PFSK-1 (cell line): ENCODE results near the gene TCEA2.

Experiments
- FOXP2 ChIP-seq: optimal IDR thresholded peaks from 2 replicates; pipeline ENCODE3; 2011; ENCODE audit warnings: borderline replicate concordance, control low read depth, inconsistent platforms; ENCODE audit not compliant: insufficient read depth; ENCODE audit errors: extremely low read length, extremely low read depth
- POLR2AphosphoS5 ChIP-seq: IDR thresholded peaks from 2 replicates; pipeline ENCODE4 v1.6.1; 2012; ENCODE audit warnings: low read depth, mild to moderate bottlenecking, control low read depth, low read length, moderate library complexity
- REST ChIP-seq, 2 experiments: IDR thresholded peaks; 2 replicates each; pipeline versions ENCODE4 v1.6.1 to v1.8.0; 2011 to 2012; ENCODE audit warnings: low read depth in 2 of 2, low read length in 2 of 2, control low read depth in 1 of 2, inconsistent platforms in 1 of 2, mild to moderate bottlenecking in 1 of 2, moderate library complexity in 1 of 2; ENCODE audit not compliant: insufficient read depth in 1 of 2
- SIN3A ChIP-seq: IDR thresholded peaks from 2 replicates; pipeline ENCODE4 v1.6.1; 2012; ENCODE audit warnings: mild to moderate bottlenecking, low read length, moderate library complexity, borderline replicate concordance; ENCODE audit not compliant: insufficient read depth
- TAF1 ChIP-seq: IDR thresholded peaks from 2 replicates; pipeline ENCODE4 v1.6.1; 2012; ENCODE audit warnings: low read length, control low read depth, borderline replicate concordance; ENCODE audit not compliant: insufficient read depth

Gene TCEA2

GRCh38 chr20:64079273-64080012, 16.4 kb downstream of the TCEA2 start, which contains the start of gene RGS19:
Gene RGS19 (minus strand): TSS chr20:64079518. CDS start chr20:64076886, 2,632 bp downstream.
- TF ChIP-seq SIN3A (no peak), POLR2AphosphoS5 (no peak), TAF1 (no peak), FOXP2 (no peak), REST (IDR thresholded peaks at IDR 0.05; ENCODE audit: insufficient read depth in 1 of 2, low read depth in 2 of 2, low read length in 2 of 2) (no peak)

- TF ChIP-seq FOXP2 (no peak), TAF1 (no peak), REST (IDR thresholded peaks at IDR 0.05; ENCODE audit: insufficient read depth in 1 of 2, low read depth in 2 of 2, low read length in 2 of 2) (no peak), POLR2AphosphoS5 (no peak), SIN3A (no peak)
These were observed 17.2 kb downstream of the TCEA2 start, which contains the start of gene OPRL1 for GRCh38 chr20:64080013-64080812. Gene OPRL1 (plus strand): TSS chr20:64080082. CDS start chr20:64092721, 12,639 bp downstream.

- TF ChIP-seq SIN3A (no peak), POLR2AphosphoS5 (no peak), FOXP2 (no peak), REST (IDR thresholded peaks at IDR 0.05; ENCODE audit: insufficient read depth in 1 of 2, low read depth in 2 of 2, low read length in 2 of 2) (no peak), TAF1 (no peak)
These were observed 18.0 kb downstream of the TCEA2 start for GRCh38 chr20:64080813-64081623.

GRCh38 chr20:64081624-64081964, 18.6 kb downstream of the TCEA2 start:
- TF ChIP-seq SIN3A (no peak), TAF1 (no peak), REST (IDR thresholded peaks at IDR 0.05; ENCODE audit: insufficient read depth in 1 of 2, low read depth in 2 of 2, low read length in 2 of 2) (no peak), FOXP2 (no peak), POLR2AphosphoS5 (no peak)
